Hematopoietic multipotent progenitor cell treated with erythropoietin and hydrocortisone succinate and interleukin-3 and kit ligand, for 17 days (in vitro differentiated cells): Measurements from ENCODE around the gene C2CD2L.
"Not testable (repeated sequence)": the region's sequence is repeated elsewhere in the genome, so short reads cannot be mapped to it uniquely, and the experiment has no call there.

ENCODE experiments used
- DNase-seq: peaks from one replicate; pipeline ENCODE4 v3.0.0-alpha.2; 2015; ENCODE audit warnings: low spot score

The C2CD2L gene

DNA sequence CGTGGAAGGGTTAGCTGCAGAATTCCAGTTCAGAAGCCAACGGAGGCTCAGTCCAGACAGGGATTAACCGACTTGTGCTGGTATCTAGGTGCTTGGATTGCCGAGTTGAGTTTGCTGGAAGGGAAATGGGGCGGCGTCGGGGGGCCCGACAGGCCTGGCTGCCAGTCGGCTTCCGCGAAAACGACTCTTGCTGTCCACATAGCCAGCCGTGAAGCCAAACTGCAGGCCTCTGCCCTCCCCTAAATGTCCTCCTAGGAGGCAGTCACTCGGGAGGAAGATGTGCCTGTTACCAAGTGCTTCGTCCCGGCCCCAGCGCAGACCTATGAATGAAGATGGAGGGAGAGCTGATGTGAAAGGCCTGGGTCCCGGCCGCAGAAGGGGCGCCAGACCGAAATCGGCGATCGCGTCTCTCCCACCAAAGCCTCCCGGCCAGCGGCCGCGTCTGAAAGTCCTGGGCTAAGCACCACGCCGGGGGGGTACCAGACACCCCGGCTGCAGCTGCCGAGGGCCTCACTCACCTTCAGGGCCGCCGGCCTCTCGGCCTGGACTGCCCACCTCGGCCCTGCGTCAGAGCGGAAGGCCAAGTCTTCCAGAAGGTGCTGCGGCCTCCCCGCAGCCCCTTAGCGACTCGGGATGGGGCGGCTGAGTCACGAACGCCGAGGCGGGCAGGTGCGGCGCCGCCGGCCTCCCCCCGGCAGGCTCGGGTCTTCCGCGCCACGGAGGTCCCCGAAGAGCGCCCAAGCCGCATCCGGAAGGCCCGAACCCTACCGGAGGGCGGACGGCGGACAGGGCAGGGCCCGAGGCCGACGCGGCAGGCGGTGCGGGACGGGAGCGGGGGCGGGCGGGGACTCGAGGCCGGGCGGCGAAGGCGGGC is 13.0 kb upstream of the C2CD2L start:
- peak; percentile 79 for DNase-seq

DNA sequence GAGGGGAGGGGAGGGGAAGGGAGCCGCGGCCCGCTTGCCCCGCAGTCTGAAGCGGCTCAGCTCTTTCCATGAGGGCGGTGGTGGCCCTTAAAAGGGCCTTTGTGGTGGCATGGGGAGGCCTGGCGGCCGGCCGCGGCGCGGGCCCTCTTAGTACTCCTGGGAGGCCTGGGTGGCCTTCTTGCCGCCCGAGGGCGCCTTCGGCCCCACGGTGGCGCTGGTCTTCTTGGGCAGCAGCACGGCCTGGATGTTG is 12.4 kb upstream of the C2CD2L start:
- peak; percentile 93 for DNase-seq

DNA sequence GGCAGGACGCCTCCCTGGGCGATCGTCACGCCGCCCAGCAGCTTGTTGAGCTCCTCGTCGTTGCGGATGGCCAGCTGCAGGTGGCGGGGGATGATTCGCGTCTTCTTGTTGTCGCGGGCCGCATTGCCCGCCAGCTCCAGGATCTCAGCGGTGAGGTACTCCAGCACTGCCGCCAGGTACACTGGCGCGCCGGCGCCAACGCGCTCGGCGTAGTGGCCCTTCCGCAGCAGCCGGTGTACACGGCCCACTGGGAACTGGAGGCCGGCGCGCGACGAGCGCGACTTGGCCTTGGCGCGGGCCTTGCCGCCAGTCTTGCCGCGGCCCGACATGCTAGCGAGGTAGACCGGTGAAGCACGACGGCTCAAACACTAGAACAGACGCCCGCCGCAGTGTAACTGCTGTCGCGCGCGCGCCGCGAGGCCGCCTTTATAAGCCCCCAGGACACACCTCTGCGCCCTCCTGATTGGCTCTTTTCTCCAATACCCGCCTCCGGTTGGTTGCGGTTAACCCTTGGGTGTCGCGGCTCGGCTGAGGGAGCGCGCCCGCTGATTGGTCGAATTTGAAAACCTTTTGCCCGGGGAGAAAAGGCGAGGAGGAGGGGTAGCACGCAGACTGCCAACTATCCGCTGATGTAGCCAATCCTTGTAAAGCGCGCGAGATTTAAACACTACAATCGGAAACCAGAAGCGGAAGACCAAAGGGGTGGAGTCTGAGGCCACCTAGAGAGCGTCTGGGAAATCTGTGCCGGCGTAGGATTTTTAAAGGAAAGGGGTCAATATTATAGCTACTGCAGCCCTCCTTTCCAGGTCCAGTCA is 11.9 kb upstream of the C2CD2L start:
- DNase-seq: peak; percentile 100

DNA sequence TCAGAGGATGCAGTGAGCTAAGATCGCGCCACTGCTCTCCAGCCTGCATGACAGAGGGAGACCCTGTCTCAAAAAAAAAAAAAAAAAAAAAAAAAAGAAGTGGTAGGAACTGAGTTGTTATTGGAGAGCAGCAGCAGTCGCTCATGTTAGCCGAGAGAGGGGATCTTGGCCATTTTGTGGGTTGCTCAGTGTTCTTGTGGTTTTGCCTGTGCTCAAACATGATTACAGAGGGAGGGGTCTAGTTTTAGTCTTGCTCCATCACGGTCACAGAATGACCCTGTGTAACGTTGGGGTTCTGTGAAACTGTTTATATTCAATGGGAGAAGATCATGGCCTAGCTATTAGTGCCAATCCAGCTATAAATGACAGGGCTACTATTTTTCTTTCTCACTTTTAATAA is 7.4 kb upstream of the C2CD2L start:
- DNase-seq: no peak

DNA sequence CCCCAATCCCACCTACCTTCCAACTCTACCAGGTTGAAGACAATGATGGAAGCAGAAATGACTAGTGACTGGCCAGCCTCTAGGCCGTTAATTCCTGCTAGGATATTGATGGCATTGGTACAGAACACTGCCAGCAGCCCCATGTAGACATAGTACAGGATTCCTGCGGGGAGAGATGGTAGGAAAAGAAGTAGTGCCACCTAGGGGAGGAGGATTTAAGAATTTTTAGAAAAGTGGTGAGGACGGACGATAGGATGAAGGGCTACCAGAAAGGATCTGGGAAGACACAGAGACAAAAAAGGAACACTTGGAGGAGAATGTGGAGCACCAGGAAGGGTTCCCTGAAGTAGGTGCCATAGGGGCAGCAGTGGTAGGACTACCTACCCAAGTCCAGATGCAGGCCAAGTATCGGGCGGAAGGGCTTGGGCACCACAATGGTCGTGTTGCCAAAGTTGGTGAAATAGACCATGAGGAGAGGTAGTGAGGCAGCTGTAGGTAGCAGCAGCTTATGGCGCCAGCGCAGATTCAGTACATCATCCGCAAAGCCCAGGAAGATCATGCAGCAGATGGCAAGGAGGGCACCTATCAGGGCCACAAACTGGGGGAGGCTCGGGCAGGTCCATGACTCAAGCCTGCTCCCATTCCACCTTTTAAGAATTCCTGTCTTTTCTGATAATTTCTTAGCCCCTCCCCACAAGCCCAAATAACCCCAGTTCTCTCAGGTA is 6.7 kb upstream of the C2CD2L start:
- DNase-seq: peak; percentile 75

DNA sequence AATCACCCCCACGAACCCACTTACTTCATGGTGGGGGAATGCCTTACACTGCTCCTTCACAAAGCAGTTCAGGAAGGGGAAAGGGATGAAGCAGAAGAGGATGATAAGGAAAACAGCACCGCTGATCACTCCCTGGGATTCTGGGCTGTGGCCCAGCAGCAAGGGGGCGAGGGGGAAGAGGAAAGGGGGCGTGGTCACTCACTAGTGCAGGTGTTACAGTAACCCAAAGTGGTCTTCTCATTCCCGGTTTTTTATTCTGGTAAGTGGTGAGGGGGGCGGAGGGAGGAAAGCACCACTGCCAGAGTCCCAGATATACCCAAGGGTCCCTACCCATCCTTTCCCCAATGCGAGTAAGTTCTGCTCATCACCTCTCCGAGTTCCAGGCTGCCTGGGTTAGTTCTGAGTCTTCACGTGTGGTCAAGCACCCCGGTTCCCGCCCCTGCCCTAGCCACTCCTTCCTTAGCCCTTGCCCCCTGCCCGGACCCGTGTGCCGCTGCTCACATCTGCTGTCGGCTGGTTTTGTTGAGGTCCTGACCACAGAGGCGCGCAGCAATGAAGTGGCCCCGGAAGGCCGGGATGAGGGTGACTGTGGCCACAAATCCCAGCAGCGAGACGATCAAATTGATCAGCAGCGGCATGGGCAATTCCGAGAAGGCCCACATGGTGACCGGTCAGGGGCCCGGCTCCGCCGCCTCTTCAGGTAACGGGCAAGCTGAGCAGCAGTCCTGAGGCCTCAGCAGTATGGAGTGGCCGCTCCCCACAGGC is 6.0 kb upstream of the C2CD2L start:
- no peak for DNase-seq

DNA sequence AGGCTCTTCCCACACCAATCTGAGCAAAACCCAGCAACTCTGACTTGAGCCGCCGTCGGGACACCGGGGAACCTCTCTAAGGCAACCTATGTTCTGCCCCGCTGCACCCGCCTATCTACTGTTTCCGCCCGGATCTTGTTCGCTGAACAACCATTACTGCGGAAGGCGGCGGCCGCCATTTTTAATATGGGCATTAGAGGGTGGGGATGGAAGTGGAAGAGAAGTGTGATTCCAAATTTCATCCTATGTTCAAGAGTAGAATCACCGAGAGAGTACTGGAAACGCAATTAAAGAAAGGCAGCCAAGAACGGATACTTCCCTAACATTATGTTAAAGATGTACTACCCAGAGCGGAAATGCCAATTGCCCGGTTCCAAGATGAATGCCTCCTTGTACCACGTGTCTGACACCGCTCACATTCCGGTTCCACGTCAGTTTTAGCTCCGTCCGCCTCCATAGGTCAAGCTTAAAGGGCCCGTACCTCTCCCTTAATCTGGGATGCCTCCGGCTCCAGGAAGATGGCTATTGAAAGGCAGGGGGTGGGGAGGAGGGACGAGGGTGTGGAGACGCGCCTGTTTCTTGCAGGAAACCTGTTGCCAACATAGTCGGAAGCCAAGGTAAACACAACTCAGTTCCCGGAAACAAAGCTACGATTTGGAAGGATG is 5.3 kb upstream of the C2CD2L start, which contains the start of gene DPAGT1:
Gene DPAGT1, minus strand, starts transcription at position 95 of the 665 bp plus-strand sequence. CDS start 198 bp downstream, outside the sequence.
- peak; percentile 94 for DNase-seq

DNA sequence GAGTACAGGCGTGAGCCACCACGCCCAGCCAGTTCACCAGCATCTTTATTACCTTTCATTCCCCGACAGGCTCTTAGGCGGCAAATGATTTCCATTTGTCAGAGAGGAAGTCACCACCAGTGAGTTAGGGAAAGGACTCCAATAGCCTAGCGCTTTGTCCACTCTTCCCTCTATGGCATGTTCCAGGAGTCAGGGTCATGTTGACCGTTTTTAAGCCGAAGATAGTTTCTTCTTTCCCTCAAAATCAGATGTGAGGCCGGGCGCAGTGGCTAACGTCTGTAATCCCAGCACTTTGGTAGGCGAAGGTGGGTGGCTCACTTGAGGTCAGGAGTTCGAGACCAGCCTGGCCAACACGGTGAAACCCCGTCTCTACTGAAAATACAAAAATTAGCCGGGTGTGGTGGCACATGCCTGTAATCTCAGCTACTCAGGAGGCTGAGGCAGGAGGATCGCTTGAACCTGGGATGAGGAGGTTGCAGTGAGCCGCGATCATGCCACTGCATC is 3.9 kb upstream of the C2CD2L start:
- not testable (repeated sequence) for DNase-seq

DNA sequence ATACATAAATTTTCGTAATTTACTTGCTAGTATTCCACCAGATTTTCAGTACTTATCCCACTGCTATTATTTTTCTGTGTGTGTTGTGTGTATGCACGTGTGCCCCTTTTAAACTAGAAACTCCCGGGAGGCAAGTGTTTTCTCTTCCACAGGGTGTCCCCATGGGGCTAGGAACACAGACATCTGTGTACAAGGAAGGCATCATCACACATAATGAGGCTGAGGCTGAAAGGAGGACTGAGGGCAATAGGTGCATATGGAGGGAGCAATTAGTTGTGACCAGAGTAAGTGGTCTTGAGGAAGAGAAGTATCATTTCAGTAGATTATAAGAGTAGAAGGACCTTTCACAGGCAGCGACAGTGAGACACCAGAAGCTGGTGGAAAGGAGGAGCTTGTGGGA is 3.4 kb upstream of the C2CD2L start:
- DNase-seq: no peak

DNA sequence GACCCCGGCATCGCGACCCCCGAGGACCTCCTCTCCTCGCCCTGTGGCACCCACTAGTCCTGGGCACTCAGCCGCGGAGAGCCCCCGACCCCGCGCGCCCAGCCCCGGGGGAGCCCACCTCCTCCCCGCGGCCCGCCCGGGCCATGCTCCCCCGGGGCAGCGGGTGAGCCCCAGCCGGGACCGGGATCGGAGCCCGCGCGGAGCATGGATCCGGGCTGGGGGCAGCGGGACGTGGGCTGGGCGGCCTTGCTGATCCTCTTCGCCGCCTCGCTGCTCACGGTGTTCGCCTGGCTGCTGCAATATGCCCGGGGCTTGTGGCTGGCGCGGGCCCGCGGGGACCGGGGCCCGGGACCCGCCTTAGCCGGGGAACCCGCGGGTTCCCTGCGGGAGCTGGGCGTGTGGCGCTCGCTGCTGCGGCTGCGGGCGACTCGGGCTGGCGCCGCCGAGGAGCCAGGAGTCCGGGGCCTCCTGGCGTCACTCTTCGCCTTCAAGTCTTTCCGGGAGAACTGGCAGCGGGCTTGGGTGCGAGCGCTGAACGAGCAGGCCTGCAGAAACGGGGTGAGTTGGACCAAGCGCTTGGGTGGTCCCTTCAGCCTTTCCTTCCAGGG is 498 bp downstream of the C2CD2L start:
- DNase-seq: peak; percentile 37

DNA sequence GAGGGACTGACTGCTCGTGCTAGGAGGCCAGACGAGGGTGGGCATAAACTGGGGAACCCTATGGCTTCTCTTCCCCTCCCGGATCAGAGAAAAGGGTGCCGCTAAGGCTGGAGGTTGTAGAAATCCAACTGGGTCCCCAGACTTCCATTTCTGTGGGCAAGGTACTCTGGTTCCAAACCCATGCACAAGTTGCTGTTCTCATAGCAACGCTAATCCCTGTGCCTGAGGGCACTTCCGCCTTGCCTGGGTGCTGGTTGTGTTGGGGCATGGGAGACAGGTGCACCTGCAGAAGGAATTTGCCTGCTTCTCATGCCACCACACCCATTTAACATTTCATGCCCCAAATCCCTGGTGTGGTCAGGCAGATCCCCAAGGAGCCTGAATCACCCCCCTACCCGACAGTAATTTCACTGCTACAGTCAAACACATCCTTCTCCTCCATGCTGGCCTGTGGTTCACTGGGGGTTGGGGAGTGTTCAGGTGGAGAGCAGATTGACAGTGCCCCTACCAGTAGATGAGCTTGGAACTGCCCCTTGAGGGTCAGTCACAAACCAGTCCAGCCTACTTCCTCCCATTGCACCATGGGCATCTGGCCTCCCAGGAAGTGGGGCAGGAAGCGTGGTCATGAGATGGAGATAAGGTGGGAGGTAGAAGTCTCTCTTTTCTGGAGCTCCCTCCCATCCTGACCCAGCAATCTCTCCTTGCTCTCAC is 1.2 kb downstream of the C2CD2L start:
- peak; percentile 44 for DNase-seq

DNA sequence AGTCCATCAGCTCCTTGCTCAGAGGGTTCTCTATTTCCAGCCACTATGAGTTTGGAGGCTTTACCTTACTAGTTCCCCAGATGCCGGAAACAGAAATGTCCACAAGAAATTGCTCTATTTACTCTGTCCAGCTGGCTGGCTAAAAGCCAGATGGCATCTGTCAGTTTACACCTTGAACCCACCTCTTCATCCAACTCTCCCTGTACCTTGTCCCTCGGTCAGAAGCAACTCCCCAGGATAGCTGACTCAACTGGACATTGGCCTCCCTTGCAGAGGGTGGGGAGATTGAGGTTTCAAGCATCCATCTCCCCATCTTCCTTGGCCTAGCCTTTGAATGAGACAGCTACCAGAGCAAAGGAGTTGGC is 1.7 kb downstream of the C2CD2L start:
- DNase-seq: no peak

DNA sequence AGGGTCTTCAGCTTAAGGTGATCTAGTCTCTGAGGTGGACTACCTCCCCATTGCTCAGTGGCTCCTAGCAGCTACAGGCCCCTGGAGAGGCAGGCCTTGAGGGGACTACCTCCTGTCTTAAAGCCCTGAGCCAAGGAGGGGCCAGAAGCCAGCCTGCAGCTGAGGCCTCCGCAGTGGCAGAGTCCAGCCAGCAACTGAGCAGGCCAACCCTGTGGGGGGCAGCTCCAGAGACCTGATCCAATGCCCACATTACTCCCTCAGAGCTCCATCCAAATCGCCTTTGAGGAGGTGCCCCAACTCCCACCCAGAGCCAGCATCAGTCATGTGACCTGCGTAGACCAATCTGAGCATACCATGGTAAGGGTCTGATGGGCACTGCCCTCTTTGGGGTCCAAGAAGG is 2.7 kb downstream of the C2CD2L start:
- DNase-seq: no peak

DNA sequence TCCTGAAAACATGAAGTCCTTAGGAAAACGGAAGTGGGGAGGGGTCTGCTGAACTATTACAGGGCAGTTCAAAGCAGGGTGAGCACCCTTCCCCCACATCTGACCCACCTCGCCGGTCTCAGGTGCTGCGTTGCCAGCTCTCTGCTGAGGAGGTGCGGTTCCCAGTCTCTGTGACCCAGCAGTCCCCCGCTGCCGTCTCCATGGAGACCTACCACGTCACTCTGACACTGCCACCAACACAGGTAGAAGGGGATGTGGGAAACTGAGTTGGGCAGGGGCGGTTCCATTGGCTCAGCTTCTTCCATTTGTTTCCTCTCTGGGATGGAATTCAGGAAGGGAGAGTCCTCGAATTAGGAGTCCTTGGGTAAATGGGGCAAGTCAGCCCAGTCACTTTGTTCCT is 3.3 kb downstream of the C2CD2L start:
- no peak for DNase-seq

DNA sequence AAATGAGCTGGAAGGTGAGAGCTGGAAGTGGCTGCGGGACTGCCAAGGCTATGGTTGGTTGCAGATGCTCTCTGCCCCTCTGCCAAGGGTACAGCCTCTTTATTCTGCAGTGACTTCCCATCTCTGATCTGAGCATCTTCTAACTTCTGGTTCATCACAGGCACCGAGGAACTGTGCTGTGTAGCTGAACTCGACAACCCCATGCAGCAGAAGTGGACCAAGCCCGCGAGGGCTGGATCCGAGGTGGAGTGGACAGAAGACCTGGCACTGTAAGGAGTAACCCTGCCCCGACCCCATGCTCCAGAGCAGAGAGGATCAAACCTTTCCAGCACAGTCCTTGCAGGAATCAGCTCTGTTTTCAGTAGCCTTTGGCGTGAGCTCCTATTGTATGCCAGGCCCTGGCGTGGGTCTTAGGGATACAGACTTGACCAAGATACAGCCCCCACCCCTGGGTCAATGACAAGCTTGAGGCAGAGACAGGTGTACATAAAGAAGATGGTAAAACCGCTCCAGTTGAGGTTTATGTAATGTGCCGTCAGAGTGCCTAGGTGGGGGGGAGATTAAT is 4.3 kb downstream of the C2CD2L start:
- no peak for DNase-seq

DNA sequence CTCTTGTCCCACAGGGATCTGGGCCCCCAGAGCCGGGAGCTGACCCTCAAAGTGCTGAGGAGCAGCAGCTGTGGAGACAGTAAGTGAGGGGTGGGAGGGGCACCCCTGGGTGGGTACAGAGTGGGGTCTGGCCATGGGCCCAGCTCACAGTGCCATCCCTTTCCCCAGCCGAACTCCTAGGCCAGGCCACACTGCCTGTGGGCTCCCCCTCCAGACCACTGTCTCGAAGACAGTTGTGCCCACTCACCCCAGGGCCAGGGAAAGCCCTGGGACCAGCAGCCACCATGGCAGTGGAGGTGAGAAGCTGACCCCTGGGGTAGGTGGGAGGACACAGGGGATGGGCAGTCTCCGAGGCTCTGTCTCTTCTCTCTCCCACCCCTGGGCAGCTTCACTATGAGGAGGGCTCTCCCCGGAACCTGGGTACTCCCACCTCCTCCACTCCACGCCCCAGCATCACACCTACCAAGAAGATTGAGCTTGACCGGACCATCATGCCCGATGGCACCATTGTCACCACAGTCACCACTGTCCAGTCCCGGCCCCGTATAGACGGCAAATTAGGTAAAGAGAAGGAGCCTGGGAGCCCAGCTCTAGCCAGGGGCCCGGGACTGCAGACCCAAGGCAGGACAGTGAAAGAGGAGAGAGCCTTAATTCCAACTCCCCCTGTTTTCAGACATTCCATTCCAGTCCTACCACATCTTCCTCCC is 5.3 kb downstream of the C2CD2L start:
- DNase-seq: no peak

DNA sequence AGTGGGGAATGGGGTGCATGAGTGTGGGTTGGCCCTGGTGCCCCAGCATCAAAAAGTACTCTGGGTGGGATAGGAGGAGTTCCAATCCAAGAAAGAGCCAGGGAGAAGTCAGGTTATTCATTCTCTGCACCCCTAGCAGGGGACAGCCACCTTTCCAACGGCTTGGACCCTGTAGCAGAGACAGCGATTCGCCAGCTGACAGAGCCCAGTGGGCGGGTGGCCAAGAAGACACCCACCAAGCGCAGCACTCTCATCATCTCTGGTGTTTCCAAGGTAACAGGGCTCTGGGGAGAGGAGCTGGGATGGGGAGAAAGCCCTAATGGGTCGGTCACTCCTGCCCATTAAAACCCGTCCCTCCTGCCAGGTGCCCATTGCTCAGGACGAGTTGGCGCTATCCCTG is 6.6 kb downstream of the C2CD2L start:
- no peak for DNase-seq

DNA sequence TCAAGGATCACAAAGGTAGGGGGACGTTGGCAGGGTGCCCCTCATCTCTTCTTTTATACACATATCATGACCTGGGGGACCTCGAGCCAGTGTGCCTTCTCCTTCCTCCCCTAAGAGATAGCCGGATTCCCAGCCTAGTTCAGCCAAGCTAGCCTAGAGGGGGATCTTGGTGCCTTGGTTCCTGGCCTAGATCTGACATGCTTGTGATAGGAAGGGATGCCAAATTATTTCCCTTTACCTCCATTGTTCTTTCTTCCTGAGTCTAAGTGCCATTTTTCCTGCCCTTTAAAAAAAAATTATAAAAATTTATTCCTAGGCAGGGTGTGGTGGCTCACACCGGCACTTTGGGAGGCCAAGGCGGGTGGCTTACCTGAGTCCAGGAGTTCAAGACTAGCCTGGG is 7.2 kb downstream of the C2CD2L start:
- no peak for DNase-seq
